IMR-90 (cell line): ENCODE results near the gene NSD2. TPM values are rescaled to one million over a fixed set of nuclear protein-coding genes. Genes with fewer than 3 reads are reported as not detected.

Experiments
- ATAC-seq: fragments of 200-7000 bp; cut with Tn5 transposase; 2 replicates; pipeline ENCODE4 v1.9.1; 2020; ENCODE audit warnings: low read depth, mild to moderate bottlenecking, moderate library complexity
- BruUV-seq: library from RNA; stranded (reverse); fragments of 400-500 nt; replicated peaks from 2 replicates; lab custom pipeline; 2021; lab: Mats Ljungman, UMichigan
- CTCF ChIA-PET: fragments of 300-600 bp; formaldehyde crosslinking; extraction: SDS; loops from one replicate; lab custom pipeline; 2021; ENCODE audit warnings: antibody characterized with exemption; lab: Yijun Ruan, JAX
- POLR2A ChIA-PET: fragments of 300-600 bp; sonication (Branson Sonifier 250); formaldehyde crosslinking; loops from one replicate; lab custom pipeline; 2022; ENCODE audit warnings: antibody characterized with exemption; ENCODE audit not compliant: unreplicated experiment; lab: Charles Lee
- DNase-seq: peaks from one replicate; pipeline ENCODE4 v3.0.0; 2013
- H2AFZ ChIP-seq: replicated peaks from 2 replicates; pipeline ENCODE3; 2013; ENCODE audit warnings: low read length, mild to moderate bottlenecking; ENCODE audit not compliant: poor library complexity
- H2AK5ac ChIP-seq: 2 replicates; pipeline ENCODE4 v1.6.1; 2013; ENCODE audit warnings: low read depth, low read length, inconsistent platforms
- H2AK9ac ChIP-seq: replicated peaks from 2 replicates; pipeline ENCODE3; 2013; ENCODE audit warnings: mild to moderate bottlenecking, low read depth, low read length, moderate library complexity; ENCODE audit not compliant: poor library complexity
- H2BK120ac ChIP-seq: 2 replicates; pipeline ENCODE4 v1.6.1; 2013; ENCODE audit warnings: low read depth, low read length, inconsistent platforms
- H2BK15ac ChIP-seq: 3 replicates; pipeline ENCODE4 v1.6.1; 2013; ENCODE audit warnings: low read depth, low read length, inconsistent platforms
- H2BK20ac ChIP-seq: 2 replicates; pipeline ENCODE4 v1.6.1; 2013; ENCODE audit warnings: low read depth, mild to moderate bottlenecking, inconsistent platforms, low read length, moderate library complexity
- H2BK5ac ChIP-seq: 2 replicates; pipeline ENCODE4 v1.6.1; 2013; ENCODE audit warnings: mild to moderate bottlenecking, low read depth, low read length, inconsistent platforms; ENCODE audit not compliant: poor library complexity, severe bottlenecking
- H3K14ac ChIP-seq: replicated peaks from 2 replicates; pipeline ENCODE4 v1.6.1; 2013; ENCODE audit warnings: low read depth, low read length, inconsistent platforms
- H3K18ac ChIP-seq: 2 replicates; pipeline ENCODE4 v1.6.1; 2013; ENCODE audit warnings: low read depth, low read length, control low read depth
- H3K23ac ChIP-seq: 2 replicates; pipeline ENCODE4 v1.6.1; 2013; ENCODE audit warnings: low read depth, low read length, inconsistent platforms
- H3K27ac ChIP-seq: 2 replicates; pipeline ENCODE4 v1.5.1; 2013; ENCODE audit warnings: mild to moderate bottlenecking, control low read depth, low read length; ENCODE audit not compliant: insufficient read depth
- H3K27me3 ChIP-seq: 2 replicates; pipeline ENCODE4 v1.6.1; 2013; ENCODE audit warnings: low read length; ENCODE audit not compliant: control insufficient read depth, insufficient read depth
- H3K36me3 ChIP-seq: 2 replicates; pipeline ENCODE4 v1.6.1; 2013; ENCODE audit warnings: low read length, mixed read lengths; ENCODE audit not compliant: control insufficient read depth, insufficient read depth
- H3K4ac ChIP-seq: 2 replicates; pipeline ENCODE4 v1.6.1; 2013; ENCODE audit warnings: low read depth, low read length, inconsistent platforms
- H3K4me1 ChIP-seq: 2 replicates; pipeline ENCODE4 v1.6.1; 2013; ENCODE audit warnings: low read length, mixed read lengths; ENCODE audit not compliant: control insufficient read depth, insufficient read depth
- H3K4me2 ChIP-seq: 2 replicates; pipeline ENCODE4 v1.6.1; 2013; ENCODE audit warnings: low read depth, mild to moderate bottlenecking, control low read depth, low read length, moderate library complexity
- H3K4me3 ChIP-seq: 2 replicates; pipeline ENCODE4 v1.5.1; 2013; ENCODE audit warnings: low read depth, mild to moderate bottlenecking, control low read depth, low read length, moderate library complexity; ENCODE audit not compliant: insufficient read depth
- H3K56ac ChIP-seq: 2 replicates; pipeline ENCODE4 v1.6.1; 2013; ENCODE audit warnings: low read length, inconsistent platforms; ENCODE audit not compliant: insufficient read depth; ENCODE audit errors: extremely low read depth
- H3K79me1 ChIP-seq, 2 experiments: 2 replicates each; pipeline ENCODE4 v1.6.1; 2013; ENCODE audit warnings: low read length in 2 of 2, inconsistent platforms in 1 of 2, low read depth in 1 of 2
- H3K9ac ChIP-seq: 2 replicates; pipeline ENCODE4 v1.6.1; 2013; ENCODE audit warnings: low read depth, low read length, control low read depth
- H3K9me1 ChIP-seq: 2 replicates; pipeline ENCODE4 v1.6.1; 2013; ENCODE audit warnings: low read length, inconsistent platforms; ENCODE audit not compliant: insufficient read depth
- H3K9me3 ChIP-seq: 2 replicates; pipeline ENCODE4 v1.6.1; 2013; ENCODE audit warnings: low read length; ENCODE audit not compliant: control insufficient read depth, insufficient read depth
- H4K20me1 ChIP-seq: 2 replicates; pipeline ENCODE4 v1.6.1; 2013; ENCODE audit warnings: low read length, inconsistent platforms; ENCODE audit not compliant: insufficient read depth
- H4K5ac ChIP-seq: 2 replicates; pipeline ENCODE4 v1.6.1; 2013; ENCODE audit warnings: mild to moderate bottlenecking, low read depth, low read length, control low read depth
- H4K8ac ChIP-seq, 2 experiments: 2 replicates each; pipeline ENCODE4 v1.6.1; 2013; ENCODE audit warnings: low read depth in 2 of 2, low read length in 2 of 2, control low read depth in 1 of 2, inconsistent platforms in 1 of 2
- H4K91ac ChIP-seq: 2 replicates; pipeline ENCODE4 v1.6.1; 2013; ENCODE audit warnings: low read depth, low read length, inconsistent platforms; ENCODE audit not compliant: insufficient read depth
- BHLHE40 ChIP-seq: fragments of 150-350 bp; IDR thresholded peaks from 2 replicates; pipeline ENCODE4 v1.6.1; 2016; ENCODE audit warnings: mild to moderate bottlenecking, low read depth, low read length
- ELK1 ChIP-seq: fragments of 150-350 bp; IDR thresholded peaks from 2 replicates; pipeline ENCODE4 v1.6.1; 2016; ENCODE audit warnings: low read depth, mild to moderate bottlenecking, low read length, moderate library complexity, borderline replicate concordance
- MAFK ChIP-seq: IDR thresholded peaks from 2 replicates; pipeline ENCODE4 v1.6.1; 2012; ENCODE audit warnings: low read depth, low read length, improper control_type of control experiment
- MAZ ChIP-seq: IDR thresholded peaks from 2 replicates; pipeline ENCODE4 v1.6.1; 2012; ENCODE audit warnings: low read depth, mild to moderate bottlenecking, low read length, improper control_type of control experiment, moderate library complexity, borderline replicate concordance
- MXI1 ChIP-seq: IDR thresholded peaks from 2 replicates; pipeline ENCODE4 v1.6.1; 2012; ENCODE audit warnings: low read depth, mild to moderate bottlenecking, low read length, moderate library complexity, borderline replicate concordance
- NFE2L2 ChIP-seq: fragments of 150-350 bp; IDR thresholded peaks from 2 replicates; pipeline ENCODE4 v1.6.1; 2016; ENCODE audit warnings: low read depth, mild to moderate bottlenecking, low read length
- POLR2A ChIP-seq: IDR thresholded peaks from 2 replicates; pipeline ENCODE4 v1.6.1; 2012; ENCODE audit warnings: mild to moderate bottlenecking, low read depth, low read length
- RCOR1 ChIP-seq: IDR thresholded peaks from 2 replicates; pipeline ENCODE4 v1.6.1; 2012; ENCODE audit warnings: mild to moderate bottlenecking, low read length, improper control_type of control experiment; ENCODE audit not compliant: insufficient replicate concordance
- RFX5 ChIP-seq: IDR thresholded peaks from 2 replicates; pipeline ENCODE4 v1.8.0; 2012; ENCODE audit warnings: low read depth, mild to moderate bottlenecking, low read length, moderate library complexity
- WGBS, 2 experiments: methylation state at CpG; one replicate each; pipeline versions ENCODE4 v1.1.5 to v1.1.7; 2013; ENCODE audit warnings: missing lambda C conversion rate in 2 of 2; ENCODE audit not compliant: insufficient read length in 1 of 2; ENCODE audit errors: extremely low coverage in 2 of 2; 5-methylcytosine and 5-hydroxymethylcytosine counted together
- dilution Hi-C: fragments of 300-500 bp; cut with HindIII; formaldehyde crosslinking; loops from one replicate; pipeline ENCODE4 v1.14.3; 2018; ENCODE audit warnings: low sequenced_read_pairs; ENCODE audit not compliant: unreplicated experiment
- in situ Hi-C: fragments of 300-500 bp; cut with MboI; formaldehyde crosslinking; loops from 3 replicates; pipeline ENCODE4 v1.14.3; 2019; ENCODE audit warnings: low sequenced_read_pairs, inconsistent platforms, mixed read lengths
- intact Hi-C: fragments of 100-400 bp; cut with micrococcal nuclease; formaldehyde crosslinking; loops from 2 replicates; pipeline ENCODE4 v1.10.0; 2022
- polyA plus RNA-seq, 3 experiments: library from polyadenylated mRNA; depleted of rRNA; stranded (reverse); fragments of >200 nt; gene quantifications; 2 replicates each; pipeline ENCODE4 v1.2.3, GENCODE V29; 2012; ENCODE audit warnings: low replicate concordance in 1 of 3
- total RNA-seq: library from RNA; depleted of rRNA; stranded (reverse); fragments of >200 nt; gene quantifications from 2 replicates; pipeline ENCODE4 v1.2.3, GENCODE V29; 2012
- TF ChIP-seq, protein P1 (sequence below): fragments of 150-350 bp; IDR thresholded peaks from 2 replicates; pipeline ENCODE4 v1.6.1; 2017; ENCODE audit warnings: mild to moderate bottlenecking, antibody characterized with exemption, low read length, low read depth

Gene NSD2
- total and polyA plus RNA-seq, 2 of the 4 experiments (the other 2 are of a cell fraction), result 35.9 to 68.1 TPM

DNA sequence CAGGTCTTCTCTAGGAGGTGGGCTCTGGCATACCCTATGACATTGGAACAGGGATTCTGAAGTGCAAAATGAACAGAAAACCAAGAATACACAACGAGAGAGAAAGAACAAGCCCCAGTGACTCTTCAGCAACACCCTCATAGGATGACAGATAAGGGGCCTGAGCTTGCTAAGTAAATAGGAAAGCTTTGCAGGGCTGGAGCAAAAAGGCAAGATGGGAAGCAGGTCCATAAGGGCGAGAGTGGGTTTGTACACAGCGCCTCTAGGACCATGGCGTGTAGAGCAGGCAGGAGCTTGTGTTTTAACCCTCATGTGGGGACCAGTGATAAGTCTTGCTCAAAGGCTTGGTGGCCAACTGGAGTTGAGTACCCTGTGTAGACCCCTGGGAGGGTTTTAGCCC is 91.8 kb downstream of the NSD2 start:
- peaks cover 3% of the 10 kb centered on the region; the same call in 1 of the 2 replicates for H4K20me1 ChIP-seq
- DNase-seq (no peak), ATAC-seq (no peak)
- H3K56ac ChIP-seq, result no peak overlapping the region
- H2AK9ac ChIP-seq, result no peak overlapping the region
- no peak overlapping the region for H2AFZ ChIP-seq
- no peak for TF ChIP-seq RFX5
- TF ChIP-seq RCOR1, result no peak
- no peak for TF ChIP-seq MAZ
- no peak for TF ChIP-seq MXI1
- no peak for TF ChIP-seq POLR2A
- TF ChIP-seq MAFK, result no peak
- no peak for TF ChIP-seq NFE2L2
- no peak for TF ChIP-seq BHLHE40
- TF ChIP-seq, protein P1, sequence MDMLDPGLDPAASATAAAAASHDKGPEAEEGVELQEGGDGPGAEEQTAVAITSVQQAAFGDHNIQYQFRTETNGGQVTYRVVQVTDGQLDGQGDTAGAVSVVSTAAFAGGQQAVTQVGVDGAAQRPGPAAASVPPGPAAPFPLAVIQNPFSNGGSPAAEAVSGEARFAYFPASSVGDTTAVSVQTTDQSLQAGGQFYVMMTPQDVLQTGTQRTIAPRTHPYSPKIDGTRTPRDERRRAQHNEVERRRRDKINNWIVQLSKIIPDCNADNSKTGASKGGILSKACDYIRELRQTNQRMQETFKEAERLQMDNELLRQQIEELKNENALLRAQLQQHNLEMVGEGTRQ, result no peak
- no peak for TF ChIP-seq ELK1
- H2AK5ac ChIP-seq, result no peak overlapping the region
- H2BK5ac ChIP-seq, result no peak overlapping the region
- 0 out of 2 replicates have a peak, but pooled peaks cover 10% of the 10 kb centered on the region for H3K9me1 ChIP-seq
- H3K9me3 ChIP-seq, result no peaks in the 10 kb centered on the region
- H3K27ac ChIP-seq, result no peak overlapping the region
- H3K14ac ChIP-seq, result no peak overlapping the region
- no peak overlapping the region for H4K91ac ChIP-seq
- no peak overlapping the region for H3K9ac ChIP-seq
- H3K4me1 ChIP-seq, result peaks cover 12% of the 10 kb centered on the region
- no peak overlapping the region for H4K8ac ChIP-seq
- BruUV-seq, result no TSS peak
- in situ Hi-C loops, result no loop called here
- 100% methylated on average over 3 of the region's 4 CpGs; no CpG with 5 or more reads in 1 of the 2 experiments for WGBS, 2 experiments
- ChIA-PET POLR2A (no interaction called here), CTCF (no interaction called here)
- peaks cover 14 to 63% of the 10 kb centered on the region in 2 experiments for H3K79me1 ChIP-seq
- H3K4me3 ChIP-seq, result no peak overlapping the region
- no peak overlapping the region for H3K4me2 ChIP-seq
- no peak overlapping the region for H2BK120ac ChIP-seq
- H3K18ac ChIP-seq, result no peak overlapping the region
- H2BK20ac ChIP-seq, result no peak overlapping the region
- H3K4ac ChIP-seq, result no peak overlapping the region
- peaks cover 41% of the 10 kb centered on the region for H3K36me3 ChIP-seq
- dilution Hi-C loops, result no loop called here
- no peak overlapping the region for H4K5ac ChIP-seq
- no peak overlapping the region for H2BK15ac ChIP-seq
- no peaks in the 10 kb centered on the region for H3K27me3 ChIP-seq
- H3K23ac ChIP-seq, result no peak overlapping the region
- intact Hi-C loops, result no loop called here
